GM21526 (cell line): ENCODE data around the gene DGKQ.

ENCODE experiments used
- ATAC-seq: cut with Tn5 transposase; IDR thresholded peaks from one replicate; pipeline ENCODE4 v1.9.1; 2021; ENCODE audit warnings: moderate library complexity; ENCODE audit not compliant: unreplicated experiment, low FRiP score

DGKQ gene

GRCh38 chr4:973431-974397 is at the start of gene DGKQ:
Gene DGKQ, minus strand, starts transcription at chr4:973569. Its CDS starts 87 bp downstream, at chr4:973482.
- peak; percentile 50 for ATAC-seq

GRCh38 chr4:1022739-1023066 is 49.3 kb upstream of the DGKQ start:
- no peak for ATAC-seq

GRCh38 chr4:1022051-1022738 is 48.8 kb upstream of the DGKQ start:
- no peak for ATAC-seq

- ATAC-seq, result peak; percentile 37
These were observed 48.1 kb upstream of the DGKQ start for GRCh38 chr4:1021386-1022050.

GRCh38 chr4:1019729-1020470 is 46.5 kb upstream of the DGKQ start:
- no peak for ATAC-seq

DNA sequence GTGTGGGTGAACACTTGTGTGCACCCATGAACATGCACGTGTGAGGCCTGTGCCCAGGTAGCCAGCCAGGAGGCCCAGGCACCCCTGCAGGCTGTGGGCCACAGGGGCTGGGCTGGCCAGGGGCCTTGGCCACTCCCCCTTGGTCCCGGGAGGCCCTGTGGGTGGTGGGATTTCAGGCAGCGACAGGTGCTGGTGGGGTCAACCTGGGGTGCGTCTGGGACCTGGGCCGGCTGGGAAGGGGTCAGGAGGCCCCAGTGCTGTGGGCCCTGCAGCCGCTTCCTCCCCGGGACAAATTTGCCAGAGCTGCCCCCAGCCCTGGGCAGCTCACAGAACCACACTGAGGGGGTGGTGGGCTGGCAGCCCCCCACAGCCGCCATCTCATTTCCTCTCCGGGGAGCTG is 46.0 kb upstream of the DGKQ start:
- ATAC-seq, result no peak

DNA sequence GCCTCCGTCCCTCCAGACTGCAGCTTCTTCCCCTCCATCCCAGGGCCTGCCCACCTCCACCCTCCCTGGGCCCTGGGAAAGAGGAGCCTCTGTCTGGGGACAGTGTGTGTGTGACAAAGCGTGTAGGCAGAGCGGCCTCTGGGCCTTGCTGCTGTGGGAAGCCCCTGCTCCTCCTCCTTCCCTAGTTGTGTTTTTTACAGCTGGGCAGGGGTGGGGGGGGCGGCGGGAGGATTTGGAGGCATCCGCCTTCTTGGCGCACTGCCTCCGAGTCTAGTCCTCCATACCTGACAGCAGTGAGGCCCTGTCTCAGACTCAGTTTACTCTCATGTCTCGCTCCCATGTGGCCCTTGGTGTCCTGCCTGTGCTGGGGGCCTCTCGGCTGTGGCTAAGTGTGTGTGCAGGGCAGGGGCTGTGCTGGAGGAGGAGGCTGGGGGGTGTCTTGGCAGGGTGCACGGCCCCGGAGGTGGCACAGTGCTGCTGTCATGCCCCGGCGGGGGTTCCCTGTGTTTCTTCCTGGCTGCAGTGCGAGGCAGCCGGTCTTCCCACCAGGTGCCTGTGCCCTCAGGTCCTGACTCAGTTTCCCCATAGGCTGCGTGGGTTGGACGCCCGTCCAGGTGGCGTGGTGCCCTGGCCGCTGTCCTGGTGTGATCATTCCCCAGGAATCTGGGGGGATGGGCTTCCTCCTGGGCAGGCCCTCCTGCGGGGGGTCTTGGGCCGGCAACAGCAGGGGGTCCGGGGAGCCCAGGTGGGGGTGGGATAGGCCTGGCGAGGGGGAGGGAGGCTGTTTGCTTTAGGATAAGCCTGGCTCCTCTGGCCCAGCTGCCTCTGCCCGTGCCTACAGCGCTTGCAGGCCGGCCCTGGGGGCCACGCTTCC is 45.0 kb upstream of the DGKQ start:
- ATAC-seq, result no peak

DNA sequence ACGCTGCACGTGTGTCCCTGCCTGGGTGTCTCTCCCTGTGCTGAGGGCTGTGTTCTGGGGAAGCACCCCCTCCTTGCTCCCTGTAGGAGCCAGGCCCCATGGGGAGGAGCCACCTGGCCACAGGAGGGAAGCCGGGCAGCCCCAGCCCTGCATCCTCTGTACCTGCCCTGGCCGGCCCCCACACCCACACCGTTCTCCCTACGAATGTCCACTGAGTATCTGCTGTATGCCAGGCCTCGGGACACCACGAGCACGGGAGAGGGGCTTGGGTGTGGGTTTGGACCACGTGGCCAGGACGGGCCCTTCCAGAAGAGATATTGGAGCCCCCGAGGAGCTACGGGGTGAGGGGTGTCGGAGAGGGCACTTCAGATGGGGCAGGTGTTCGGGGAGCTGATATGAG is 44.3 kb upstream of the DGKQ start:
- ATAC-seq, result no peak

DNA sequence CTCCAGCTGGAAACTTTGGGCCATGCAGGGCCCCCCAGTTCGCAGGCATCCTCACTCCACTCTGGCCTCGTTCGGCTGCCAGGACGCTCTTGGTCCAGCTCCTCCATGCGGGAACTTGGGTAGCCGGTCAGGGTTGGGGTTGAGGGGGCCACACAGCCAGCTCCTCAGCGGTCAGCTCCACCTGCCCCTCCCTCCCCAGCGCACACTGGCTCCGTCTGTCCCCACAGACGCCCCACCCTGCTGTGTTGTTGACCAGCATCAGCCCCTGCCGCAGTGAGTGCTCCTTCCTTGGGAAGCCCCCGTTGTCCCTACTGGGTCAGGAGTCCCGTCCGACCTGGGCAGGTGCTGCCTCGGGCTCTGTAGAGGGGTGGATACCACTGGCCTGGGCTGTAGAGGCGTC is 43.8 kb upstream of the DGKQ start:
- no peak for ATAC-seq

- no peak for ATAC-seq
These were observed 42.4 kb upstream of the DGKQ start for GRCh38 chr4:1015746-1016145.

- no peak for ATAC-seq
These were observed 41.8 kb upstream of the DGKQ start for GRCh38 chr4:1015179-1015578.

DNA sequence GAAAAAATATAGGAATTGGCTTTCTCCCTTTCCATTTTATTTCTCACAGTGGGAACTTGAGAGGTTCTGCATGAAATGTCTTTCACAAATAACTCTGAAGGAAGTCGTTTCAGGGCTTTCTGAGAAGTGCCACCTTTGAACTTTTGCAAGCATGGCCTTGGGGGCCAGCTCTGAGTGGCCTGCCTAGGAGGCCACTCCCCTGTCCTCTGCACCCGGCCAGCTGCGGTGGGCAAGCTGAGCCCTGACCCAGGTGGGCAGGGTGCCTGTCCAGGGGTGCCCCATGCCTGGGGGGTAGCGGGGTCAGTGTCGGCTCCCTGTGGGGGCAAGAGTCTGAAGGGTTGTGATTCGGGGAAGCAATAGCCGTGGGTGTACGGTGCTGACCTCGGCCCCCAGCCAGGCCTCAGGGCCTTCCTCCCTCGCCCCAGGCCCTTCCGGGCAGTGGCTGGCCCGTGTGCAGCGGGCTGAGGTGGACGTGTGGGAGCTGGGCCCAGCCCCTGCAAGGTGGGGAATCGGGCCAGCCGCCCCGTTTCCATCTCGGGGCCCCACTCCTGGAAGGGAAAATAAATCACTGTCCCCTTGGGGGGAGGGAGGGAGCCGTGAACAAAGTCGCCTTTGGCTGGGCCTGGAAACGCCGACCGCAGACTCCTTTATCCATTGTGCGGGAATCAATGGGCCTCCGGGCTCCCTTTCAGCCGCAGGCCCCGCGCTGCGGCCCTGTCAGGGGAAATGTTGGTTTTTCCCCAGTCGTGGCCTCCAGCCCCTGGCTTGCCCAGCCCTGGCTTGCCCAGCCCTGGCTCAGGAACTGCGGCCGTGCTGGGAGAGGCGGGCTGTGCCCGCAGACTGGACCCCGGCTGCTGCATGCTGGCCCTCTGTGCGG is 41.2 kb upstream of the DGKQ start:
- ATAC-seq, result no peak

DNA sequence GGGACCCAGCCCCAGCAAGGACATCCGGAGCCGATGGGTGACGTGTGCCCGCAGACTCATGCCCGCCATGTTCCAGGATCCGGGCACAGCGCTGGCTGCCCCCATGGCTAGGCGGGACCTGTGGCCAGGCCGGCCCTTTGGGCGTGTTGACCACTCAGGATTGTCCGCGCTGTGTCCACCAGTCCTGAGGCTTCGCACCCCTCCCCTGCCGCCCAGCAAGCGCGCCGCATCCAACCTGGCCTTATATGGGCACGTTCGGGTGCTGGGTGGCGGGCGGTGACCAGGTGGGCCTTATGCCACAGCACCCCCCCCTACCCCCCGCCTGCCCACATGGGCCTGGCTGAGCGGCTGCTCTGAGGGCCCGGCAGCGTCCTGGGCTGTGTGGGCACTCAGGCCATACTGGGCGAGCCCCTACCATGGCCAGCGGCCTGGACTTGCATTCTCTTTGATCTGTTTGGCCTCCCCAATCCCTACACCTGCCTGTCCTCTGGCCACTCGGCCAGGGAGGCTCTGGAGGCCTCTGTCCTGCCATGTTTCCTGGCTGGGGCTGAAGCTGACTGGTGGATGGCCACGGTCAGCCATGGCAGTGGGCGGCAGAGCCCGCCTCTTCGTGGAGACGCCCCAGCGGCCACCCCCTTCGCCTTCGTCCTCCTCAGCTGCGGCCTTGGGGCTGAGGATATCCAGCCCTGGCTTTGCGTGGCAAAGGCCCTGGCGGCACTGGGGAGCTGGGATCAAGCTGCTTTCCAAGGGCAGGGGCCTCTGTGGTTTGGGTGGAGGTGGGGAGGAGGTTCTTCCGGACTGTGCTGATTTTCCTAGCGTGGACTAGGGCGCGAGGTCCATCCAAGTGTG is 40.1 kb upstream of the DGKQ start:
- ATAC-seq, result no peak

DNA sequence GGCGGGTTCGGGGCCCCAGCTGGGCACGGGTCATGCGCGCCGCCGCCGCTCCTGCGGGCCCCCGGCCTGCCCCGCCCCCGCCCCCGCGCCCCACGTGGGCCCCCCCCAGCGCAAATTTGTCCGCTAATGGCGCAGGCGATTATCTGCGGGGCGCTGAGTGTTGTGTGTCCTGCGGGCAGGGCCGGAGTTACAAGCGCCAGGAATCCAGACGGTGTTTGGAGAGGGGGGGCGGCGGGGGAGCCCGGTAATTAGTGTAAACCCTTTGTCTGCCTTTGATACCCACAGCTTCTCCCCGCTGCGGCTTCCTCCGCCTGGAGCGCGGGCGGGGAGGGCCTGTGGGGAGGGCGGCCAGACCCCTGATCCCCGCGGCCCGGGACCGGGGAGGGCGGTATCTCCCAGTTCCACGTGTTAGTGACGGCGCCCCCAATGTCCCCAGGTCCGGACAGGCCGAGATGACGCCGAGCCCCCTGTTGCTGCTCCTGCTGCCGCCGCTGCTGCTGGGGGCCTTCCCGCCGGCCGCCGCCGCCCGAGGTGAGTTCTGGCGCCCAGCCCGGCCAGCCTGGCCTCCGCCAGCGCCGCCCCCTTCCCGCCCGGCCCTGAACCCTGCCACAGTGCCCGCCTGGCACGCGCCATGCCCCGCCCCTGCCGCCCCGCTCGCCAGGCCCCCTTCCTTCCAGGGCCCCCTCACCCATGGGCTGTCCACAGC is 38.8 kb upstream of the DGKQ start:
- ATAC-seq, result no peak

DNA sequence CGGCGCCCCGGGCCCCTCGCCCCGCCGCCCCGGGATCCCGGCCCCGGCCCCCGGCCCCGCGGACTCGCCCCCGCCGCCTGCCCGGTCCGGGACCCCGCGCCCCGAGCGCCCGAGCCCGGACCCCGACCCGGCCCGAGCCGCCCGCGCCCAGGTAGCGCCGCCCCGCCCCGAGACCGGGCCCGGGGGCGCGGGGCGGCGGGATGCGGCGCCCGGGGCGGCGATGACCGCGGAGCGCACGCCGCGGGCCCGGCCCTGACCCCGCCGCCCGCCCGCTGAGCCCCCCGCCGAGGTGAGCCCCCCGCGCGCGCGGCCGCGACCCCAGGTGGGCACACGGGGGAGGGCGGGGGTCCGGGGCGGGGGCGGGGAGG is 38.3 kb upstream of the DGKQ start:
- ATAC-seq, result no peak

DNA sequence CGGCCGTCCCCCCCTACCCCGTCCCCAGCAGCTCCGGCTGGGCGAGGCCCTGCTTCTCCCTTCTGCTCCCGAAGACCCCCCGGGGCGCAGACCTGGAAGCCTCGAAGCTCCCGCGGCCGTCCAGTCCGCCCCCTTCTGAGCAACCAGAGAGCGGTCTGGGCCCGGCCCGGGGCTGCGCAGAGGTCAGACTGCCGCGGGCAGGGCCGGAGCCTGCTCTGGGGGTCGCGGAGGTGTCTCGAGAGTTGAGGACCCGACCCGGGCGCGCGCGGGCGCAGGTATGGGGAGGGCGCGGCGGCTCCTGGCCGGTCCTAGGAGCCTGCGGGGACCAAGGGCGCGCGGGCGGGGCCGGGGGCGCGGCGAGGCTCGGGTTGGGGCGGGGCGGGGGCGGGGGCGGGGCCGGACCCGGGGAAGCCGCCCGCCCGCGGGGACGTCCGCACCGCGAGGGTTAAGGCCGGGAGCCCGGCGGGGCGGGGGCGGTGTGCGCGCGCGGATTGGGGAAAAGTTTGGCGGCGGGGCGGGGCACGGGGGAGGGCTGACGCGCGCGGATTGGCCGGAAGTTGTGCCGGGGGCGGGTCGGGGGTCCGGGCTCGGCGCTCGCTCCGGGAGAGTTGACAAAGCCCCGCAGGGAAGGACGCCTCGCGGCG is 37.8 kb upstream of the DGKQ start, which contains the start of gene FGFRL1:
FGFRL1 (plus strand) TSS at position 605 of the 644 bp plus-strand sequence. CDS start 860 bp downstream, outside the sequence.
- ATAC-seq, result peak; percentile 30
